ENCODE measurements around the gene KLF7.
A peak's percentile ranks its signal among the peaks of the same experiment; 100 is the strongest.

The KLF7 gene

GRCh38 chr2:207123335-207123744 is 42.4 kb downstream of the KLF7 start:
- DNase-seq = no peak

GRCh38 chr2:207122651-207123334 is 43.0 kb downstream of the KLF7 start:
- no peak for DNase-seq

- DNase-seq = no peak
These were observed 44.0 kb downstream of the KLF7 start for GRCh38 chr2:207121784-207122183.

GRCh38 chr2:207119048-207119447 is 46.7 kb downstream of the KLF7 start:
- no peak for DNase-seq

GRCh38 chr2:207117668-207118067 is 48.1 kb downstream of the KLF7 start:
- no peak for DNase-seq

- no peak for DNase-seq
These were observed 49.9 kb downstream of the KLF7 start for GRCh38 chr2:207115715-207116364.

GRCh38 chr2:207113414-207113813 is 52.3 kb downstream of the KLF7 start:
- DNase-seq = no peak

GRCh38 chr2:207112785-207113184 is 53.0 kb downstream of the KLF7 start:
- no peak for DNase-seq

GRCh38 chr2:207112383-207112782 is 53.4 kb downstream of the KLF7 start:
- no peak for DNase-seq

- no peak for DNase-seq
These were observed 54.0 kb downstream of the KLF7 start for GRCh38 chr2:207111757-207112156.

- DNase-seq = no peak
These were observed 55.0 kb downstream of the KLF7 start for GRCh38 chr2:207110715-207111114.

GRCh38 chr2:207110310-207110709 is 55.4 kb downstream of the KLF7 start:
- no peak for DNase-seq

- DNase-seq = no peak
These were observed 56.0 kb downstream of the KLF7 start for GRCh38 chr2:207109768-207110167.

- DNase-seq = no peak
These were observed 57.3 kb downstream of the KLF7 start for GRCh38 chr2:207108440-207108839.

- peak; percentile 19 for DNase-seq
These were observed 58.2 kb downstream of the KLF7 start for GRCh38 chr2:207107551-207107950.

- DNase-seq = no peak
These were observed 58.6 kb downstream of the KLF7 start for GRCh38 chr2:207107131-207107530.

- DNase-seq = no peak
These were observed 62.6 kb downstream of the KLF7 start for GRCh38 chr2:207103132-207103531.

- no peak for DNase-seq
These were observed 63.8 kb downstream of the KLF7 start for GRCh38 chr2:207101984-207102383.

- DNase-seq = no peak
These were observed 68.5 kb downstream of the KLF7 start for GRCh38 chr2:207097278-207097677.

- no peak for DNase-seq
These were observed 69.8 kb downstream of the KLF7 start for GRCh38 chr2:207095963-207096362.

- no peak for DNase-seq
These were observed 72.5 kb downstream of the KLF7 start for GRCh38 chr2:207093234-207093633.

- DNase-seq = no peak
These were observed 72.9 kb downstream of the KLF7 start for GRCh38 chr2:207092818-207093217.

GRCh38 chr2:207091928-207092327 is 73.8 kb downstream of the KLF7 start:
- DNase-seq = no peak

GRCh38 chr2:207091176-207091575 is 74.6 kb downstream of the KLF7 start:
- DNase-seq = no peak

GRCh38 chr2:207090389-207090788 is 75.4 kb downstream of the KLF7 start:
- no peak for DNase-seq

Data from CD4-positive, alpha-beta T cell treated with Interferon gamma for 1 hour (primary cell).